ENCODE data around the gene STAP2.

DNA sequence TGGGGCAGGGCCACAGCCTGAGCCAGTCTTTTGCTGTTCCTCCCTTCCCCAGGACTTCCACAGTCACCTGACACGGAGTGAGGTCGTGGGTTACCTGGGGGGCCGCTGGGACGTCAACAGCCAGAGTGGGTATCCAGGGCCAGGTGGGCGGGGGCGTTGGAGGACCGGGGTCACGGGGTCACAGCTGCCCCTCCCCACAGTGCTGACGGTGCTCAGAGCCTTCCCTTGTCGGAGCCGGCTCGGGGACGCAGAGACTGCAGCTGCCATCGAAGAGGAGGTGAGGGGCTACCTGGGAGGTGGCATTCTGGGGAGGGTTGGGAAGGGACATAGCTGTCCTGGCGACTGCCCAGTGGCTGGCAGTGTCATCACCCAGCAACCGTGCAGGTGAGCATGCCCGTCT is 16.3 kb upstream of the STAP2 start:
- TF ChIP-seq, protein P1, sequence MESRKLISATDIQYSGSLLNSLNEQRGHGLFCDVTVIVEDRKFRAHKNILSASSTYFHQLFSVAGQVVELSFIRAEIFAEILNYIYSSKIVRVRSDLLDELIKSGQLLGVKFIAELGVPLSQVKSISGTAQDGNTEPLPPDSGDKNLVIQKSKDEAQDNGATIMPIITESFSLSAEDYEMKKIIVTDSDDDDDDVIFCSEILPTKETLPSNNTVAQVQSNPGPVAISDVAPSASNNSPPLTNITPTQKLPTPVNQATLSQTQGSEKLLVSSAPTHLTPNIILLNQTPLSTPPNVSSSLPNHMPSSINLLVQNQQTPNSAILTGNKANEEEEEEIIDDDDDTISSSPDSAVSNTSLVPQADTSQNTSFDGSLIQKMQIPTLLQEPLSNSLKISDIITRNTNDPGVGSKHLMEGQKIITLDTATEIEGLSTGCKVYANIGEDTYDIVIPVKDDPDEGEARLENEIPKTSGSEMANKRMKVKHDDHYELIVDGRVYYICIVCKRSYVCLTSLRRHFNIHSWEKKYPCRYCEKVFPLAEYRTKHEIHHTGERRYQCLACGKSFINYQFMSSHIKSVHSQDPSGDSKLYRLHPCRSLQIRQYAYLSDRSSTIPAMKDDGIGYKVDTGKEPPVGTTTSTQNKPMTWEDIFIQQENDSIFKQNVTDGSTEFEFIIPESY (CRISPR knock-in tag; IDR thresholded peaks at IDR 0.05): no peak
- TF ChIP-seq ARNT (IDR thresholded peaks at IDR 0.05) (no peak), SRSF3 (IDR thresholded peaks at IDR 0.05; ENCODE audit: insufficient read depth, low read length) (no peak), EHMT2 (IDR thresholded peaks at IDR 0.05) (no peak), POU5F1 (IDR thresholded peaks at IDR 0.05; ENCODE audit: borderline replicate concordance, low read depth, low read length, partially characterized antibody) (no peak)
- TF ChIP-seq, protein P2, sequence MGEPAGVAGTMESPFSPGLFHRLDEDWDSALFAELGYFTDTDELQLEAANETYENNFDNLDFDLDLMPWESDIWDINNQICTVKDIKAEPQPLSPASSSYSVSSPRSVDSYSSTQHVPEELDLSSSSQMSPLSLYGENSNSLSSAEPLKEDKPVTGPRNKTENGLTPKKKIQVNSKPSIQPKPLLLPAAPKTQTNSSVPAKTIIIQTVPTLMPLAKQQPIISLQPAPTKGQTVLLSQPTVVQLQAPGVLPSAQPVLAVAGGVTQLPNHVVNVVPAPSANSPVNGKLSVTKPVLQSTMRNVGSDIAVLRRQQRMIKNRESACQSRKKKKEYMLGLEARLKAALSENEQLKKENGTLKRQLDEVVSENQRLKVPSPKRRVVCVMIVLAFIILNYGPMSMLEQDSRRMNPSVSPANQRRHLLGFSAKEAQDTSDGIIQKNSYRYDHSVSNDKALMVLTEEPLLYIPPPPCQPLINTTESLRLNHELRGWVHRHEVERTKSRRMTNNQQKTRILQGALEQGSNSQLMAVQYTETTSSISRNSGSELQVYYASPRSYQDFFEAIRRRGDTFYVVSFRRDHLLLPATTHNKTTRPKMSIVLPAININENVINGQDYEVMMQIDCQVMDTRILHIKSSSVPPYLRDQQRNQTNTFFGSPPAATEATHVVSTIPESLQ (CRISPR knock-in tag; IDR thresholded peaks at IDR 0.05): no peak
